Fibroblast of lung (primary cell): Measurements from ENCODE around the gene COX4I1. TPM values are rescaled to one million over a fixed set of nuclear protein-coding genes. Genes with fewer than 3 reads are reported as not detected.
"Not testable (repeated sequence)": the region's sequence is repeated elsewhere in the genome, so short reads cannot be mapped to it uniquely, and the experiment has no call there.

Source experiments
- DNase-seq, 2 donors: peaks; one replicate each; pipeline versions ENCODE4 v3.0.0 to v3.0.0-alpha.2; 2010; ENCODE audit warnings: low read depth in 2 of 2
- H2AFZ ChIP-seq: 2 replicates; pipeline ENCODE4 v1.5.1; 2012; ENCODE audit warnings: low read length, control low read depth, inconsistent platforms
- H3K27ac ChIP-seq: 2 replicates; pipeline ENCODE4 v1.5.1; 2011; ENCODE audit warnings: low read length, control low read depth; ENCODE audit not compliant: insufficient read depth
- H3K27me3 ChIP-seq: 2 replicates; pipeline ENCODE4 v1.5.1; 2011; ENCODE audit warnings: mild to moderate bottlenecking, low read length; ENCODE audit not compliant: control insufficient read depth, insufficient read depth
- H3K36me3 ChIP-seq: 2 replicates; pipeline ENCODE4 v1.5.1; 2011; ENCODE audit warnings: low read length; ENCODE audit not compliant: control insufficient read depth, insufficient read depth
- H3K4me1 ChIP-seq: 2 replicates; pipeline ENCODE4 v1.5.1; 2011; ENCODE audit warnings: low read length; ENCODE audit not compliant: control insufficient read depth, insufficient read depth; ENCODE audit errors: extremely low read depth
- H3K4me2 ChIP-seq: 2 replicates; pipeline ENCODE4 v1.5.1; 2011; ENCODE audit warnings: low read length, control low read depth; ENCODE audit not compliant: insufficient read depth; ENCODE audit errors: extremely low read depth
- H3K4me3 ChIP-seq, 4 experiments: fragments of 200-600 bp in 1 of 4; sonication (generic) in 1 of 4; replicated peaks in 1 of 4; 2 replicates each; pipeline ENCODE4 v1.5.1; 2011 to 2016; ENCODE audit warnings: low read length in 4 of 4, low read depth in 3 of 4, mild to moderate bottlenecking in 3 of 4, control low read depth in 2 of 4, inconsistent platforms in 1 of 4, mixed read lengths in 1 of 4; ENCODE audit not compliant: insufficient read depth in 1 of 4; ENCODE audit errors: control extremely low read depth in 1 of 4
- H3K79me2 ChIP-seq: 2 replicates; pipeline ENCODE4 v1.5.1; 2012; ENCODE audit warnings: mild to moderate bottlenecking, low read length, inconsistent platforms; ENCODE audit not compliant: control insufficient read depth, insufficient read depth
- H3K9ac ChIP-seq: 2 replicates; pipeline ENCODE4 v1.5.1; 2011; ENCODE audit warnings: mild to moderate bottlenecking, low read length, control low read depth; ENCODE audit not compliant: insufficient read depth
- H3K9me3 ChIP-seq: 2 replicates; pipeline ENCODE4 v1.5.1; 2012; ENCODE audit warnings: low read depth, low read length; ENCODE audit not compliant: control insufficient read depth, insufficient read depth
- H4K20me1 ChIP-seq: 2 replicates; pipeline ENCODE4 v1.5.1; 2011; ENCODE audit warnings: low read length; ENCODE audit not compliant: control insufficient read depth, insufficient read depth; ENCODE audit errors: extremely low read depth
- EZH2 ChIP-seq: IDR thresholded peaks from 2 replicates; pipeline ENCODE4 v1.5.1; 2012; ENCODE audit warnings: low read length, control low read depth, mild to moderate bottlenecking; ENCODE audit errors: missing control alignments
- polyA plus RNA-seq, 2 donors: library from polyadenylated mRNA; depleted of rRNA in 1 of 2; stranded (reverse) in 1 of 2; unstranded in 1 of 2; fragments of >200 nt; gene quantifications; 2 replicates each; pipeline ENCODE4 v1.2.1, GENCODE V29; 2011 to 2012; ENCODE audit warnings: missing spikeins in 1 of 2
- total RNA-seq: library from RNA; depleted of rRNA; stranded (reverse); fragments of >200 nt; gene quantifications from 2 replicates; pipeline ENCODE4 v1.2.1, GENCODE V29; 2014
- TF ChIP-seq, protein P1 (sequence below), 2 donors: IDR thresholded peaks in 1 of 2; conservative IDR thresholded peaks in 1 of 2; 1 replicate in 1 of 2; 2 replicates in 1 of 2; pipeline ENCODE4 v1.5.1; 2011 to 2012; ENCODE audit warnings: low read length in 2 of 2, control low read depth in 1 of 2, inconsistent platforms in 1 of 2, low read depth in 1 of 2, mild to moderate bottlenecking in 1 of 2

COX4I1 gene
- total and polyA plus RNA-seq, 2 donors (not counting 1 experiment from before 2014, with no cell fraction given), result 442 to 653 TPM

DNA sequence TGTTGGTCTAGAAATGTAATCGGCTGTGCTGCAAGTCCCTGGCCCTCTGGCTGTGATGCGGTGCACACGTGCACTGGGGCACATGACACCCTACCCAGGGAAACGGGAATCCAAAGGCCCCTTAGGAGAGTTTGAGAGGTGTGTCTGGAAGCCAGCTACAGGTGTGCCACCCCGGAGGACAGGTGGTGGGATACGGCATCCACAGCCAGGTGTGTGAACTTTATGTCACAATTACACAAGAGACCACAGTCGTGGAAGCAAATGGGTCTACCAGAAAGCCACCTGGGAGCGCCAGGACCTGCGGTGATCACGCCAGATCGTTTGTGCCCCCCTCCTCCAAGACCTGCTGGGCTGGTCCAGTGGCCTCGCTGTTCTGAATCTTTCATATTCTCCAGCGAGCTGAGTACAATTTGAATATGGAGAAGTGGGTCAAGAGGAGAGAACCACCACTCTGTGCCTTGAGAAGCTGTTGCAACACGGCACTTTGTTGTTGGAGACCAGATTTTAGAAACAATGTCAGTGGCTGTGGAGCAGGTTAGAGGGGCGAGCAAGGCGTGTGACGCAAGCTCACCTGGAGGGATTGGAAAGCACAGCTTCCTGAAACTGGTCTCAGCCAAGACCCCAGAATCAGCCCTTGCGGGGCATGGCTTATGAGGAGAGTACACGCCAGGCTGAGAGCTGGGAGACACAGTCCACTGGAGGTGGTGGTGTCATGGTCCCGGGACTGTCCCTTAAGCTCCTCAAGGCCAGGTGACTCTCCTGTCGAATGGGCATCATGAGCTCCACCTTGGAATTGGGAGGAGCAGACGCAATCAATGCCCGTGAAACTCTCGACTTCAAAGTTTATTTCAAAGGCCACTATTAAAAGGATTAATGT lies 37.4 kb downstream of the COX4I1 start:
- Histone ChIP-seq H3K9me3 (no peaks in the 10 kb centered on the region), H3K27ac (no peak overlapping the region), H3K4me2 (no peak overlapping the region), H2AFZ (no peak overlapping the region), H3K27me3 (no peaks in the 10 kb centered on the region), H3K79me2 (no peaks in the 10 kb centered on the region), H3K4me3 (no peak overlapping the region), H4K20me1 (no peaks in the 10 kb centered on the region), H3K4me1 (no peaks in the 10 kb centered on the region), H3K9ac (no peak overlapping the region), H3K36me3 (no peaks in the 10 kb centered on the region)
- TF ChIP-seq, protein P1, sequence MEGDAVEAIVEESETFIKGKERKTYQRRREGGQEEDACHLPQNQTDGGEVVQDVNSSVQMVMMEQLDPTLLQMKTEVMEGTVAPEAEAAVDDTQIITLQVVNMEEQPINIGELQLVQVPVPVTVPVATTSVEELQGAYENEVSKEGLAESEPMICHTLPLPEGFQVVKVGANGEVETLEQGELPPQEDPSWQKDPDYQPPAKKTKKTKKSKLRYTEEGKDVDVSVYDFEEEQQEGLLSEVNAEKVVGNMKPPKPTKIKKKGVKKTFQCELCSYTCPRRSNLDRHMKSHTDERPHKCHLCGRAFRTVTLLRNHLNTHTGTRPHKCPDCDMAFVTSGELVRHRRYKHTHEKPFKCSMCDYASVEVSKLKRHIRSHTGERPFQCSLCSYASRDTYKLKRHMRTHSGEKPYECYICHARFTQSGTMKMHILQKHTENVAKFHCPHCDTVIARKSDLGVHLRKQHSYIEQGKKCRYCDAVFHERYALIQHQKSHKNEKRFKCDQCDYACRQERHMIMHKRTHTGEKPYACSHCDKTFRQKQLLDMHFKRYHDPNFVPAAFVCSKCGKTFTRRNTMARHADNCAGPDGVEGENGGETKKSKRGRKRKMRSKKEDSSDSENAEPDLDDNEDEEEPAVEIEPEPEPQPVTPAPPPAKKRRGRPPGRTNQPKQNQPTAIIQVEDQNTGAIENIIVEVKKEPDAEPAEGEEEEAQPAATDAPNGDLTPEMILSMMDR (conservative IDR thresholded peaks at IDR 0.05 in 1 of 2, IDR thresholded peaks at IDR 0.05 in 1 of 2; ENCODE audit: low read depth in 1 of 2, low read length in 2 of 2), result no peak
- no peak for TF ChIP-seq EZH2
- no peak for DNase-seq

DNA sequence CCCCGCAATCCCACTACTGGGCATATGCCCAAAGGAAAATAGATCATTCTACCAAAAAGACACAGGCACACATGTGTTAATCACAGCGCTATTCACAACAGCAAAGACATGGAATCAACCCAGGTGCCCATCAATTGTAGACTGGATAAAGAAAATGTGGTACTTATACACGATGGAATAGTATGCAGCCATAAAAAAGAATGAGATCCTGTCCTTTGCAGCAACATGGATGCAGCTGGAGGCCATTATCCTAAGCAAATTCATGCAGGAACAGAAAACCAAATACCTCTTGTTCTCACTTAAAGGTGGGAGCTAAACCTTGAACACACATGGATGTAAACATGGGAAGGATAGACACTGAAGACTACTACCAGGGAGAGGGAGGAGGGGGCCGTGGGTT lies 38.2 kb downstream of the COX4I1 start:
- not testable (repeated sequence) for H3K9ac ChIP-seq, H3K4me2 ChIP-seq, H4K20me1 ChIP-seq, DNase-seq, H2AFZ ChIP-seq, H3K27ac ChIP-seq, H3K79me2 ChIP-seq, H3K9me3 ChIP-seq, H3K4me3 ChIP-seq, H3K36me3 ChIP-seq, H3K27me3 ChIP-seq, H3K4me1 ChIP-seq

DNA sequence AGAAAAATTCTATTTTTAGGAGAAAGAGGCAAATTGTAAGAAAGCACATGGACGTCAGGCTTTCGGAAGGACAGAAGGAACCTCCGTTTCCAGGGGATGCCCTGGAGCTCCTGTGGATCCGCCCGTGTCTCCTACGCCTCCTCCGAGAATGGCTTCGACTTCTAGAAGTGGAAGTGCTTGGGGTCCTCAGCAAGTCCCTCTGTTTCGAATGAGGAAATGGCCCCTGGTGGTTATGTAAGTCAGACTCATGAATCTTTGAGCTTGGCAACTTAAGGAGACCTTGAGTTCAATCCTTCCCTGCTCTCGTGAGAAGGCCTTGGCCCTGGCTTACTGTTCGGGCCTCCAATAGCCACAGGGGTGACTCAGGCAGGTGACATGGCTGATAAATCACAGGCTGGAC lies 38.9 kb downstream of the COX4I1 start:
- Histone ChIP-seq H3K79me2 (no peaks in the 10 kb centered on the region), H3K9ac (no peak overlapping the region), H2AFZ (no peak overlapping the region), H3K4me3 (no peak overlapping the region), H3K27ac (no peak overlapping the region), H3K27me3 (peaks cover 1% of the 10 kb centered on the region), H3K4me2 (no peak overlapping the region), H4K20me1 (no peaks in the 10 kb centered on the region), H3K36me3 (no peaks in the 10 kb centered on the region), H3K4me1 (no peaks in the 10 kb centered on the region), H3K9me3 (no peaks in the 10 kb centered on the region)
- TF ChIP-seq, protein P1 (conservative IDR thresholded peaks at IDR 0.05 in 1 of 2, IDR thresholded peaks at IDR 0.05 in 1 of 2; ENCODE audit: low read depth in 1 of 2, low read length in 2 of 2), result no peak
- no peak for TF ChIP-seq EZH2
- DNase-seq, result no peak
